ENCODE data around the gene SHROOM2. TPM values are rescaled to one million over a fixed set of nuclear protein-coding genes. Genes with fewer than 3 reads are reported as not detected.

The SHROOM2 gene
- total RNA-seq, 2 donors from 2014 or later, result 14.4 to 15.4 TPM

DNA sequence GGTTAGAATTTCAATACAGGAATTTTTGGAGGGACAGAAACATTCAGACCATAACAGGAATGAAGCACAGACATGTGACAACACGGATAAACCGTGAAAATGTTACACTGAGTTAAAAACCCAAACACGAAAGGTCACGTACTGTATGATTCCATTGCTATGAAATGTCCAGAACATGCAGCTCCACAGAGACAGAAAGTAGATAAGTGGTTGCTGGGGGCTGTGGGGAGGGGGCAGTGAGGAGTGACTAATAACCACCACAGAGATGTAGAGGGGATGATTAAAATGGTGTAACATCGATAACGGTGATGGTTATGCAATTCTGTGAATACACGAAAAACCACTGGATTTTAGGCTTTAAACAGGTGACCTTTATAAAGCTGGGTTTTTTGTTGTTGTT lies 28.9 kb upstream of the SHROOM2 start:
- Histone ChIP-seq H3K4me1 (ENCODE audit: control insufficient read depth, insufficient read depth, low read length) (no peaks in the 10 kb centered on the region), H3K4me3 (ENCODE audit: low read length) (no peak overlapping the region), H3K27ac (ENCODE audit: low read depth, low read length) (no peak overlapping the region), H3K27me3 (ENCODE audit: control insufficient read depth, insufficient read depth, low read length, poor library complexity, severe bottlenecking) (no peaks in the 10 kb centered on the region), H3K36me3 (ENCODE audit: control insufficient read depth, insufficient read depth, low read length) (no peaks in the 10 kb centered on the region), H3K9me3 (ENCODE audit: control insufficient read depth, low read length) (no peaks in the 10 kb centered on the region), H3K9ac (ENCODE audit: extremely low read depth, low read length, poor library complexity, severe bottlenecking) (no peak overlapping the region)
- TF ChIP-seq, protein P1, sequence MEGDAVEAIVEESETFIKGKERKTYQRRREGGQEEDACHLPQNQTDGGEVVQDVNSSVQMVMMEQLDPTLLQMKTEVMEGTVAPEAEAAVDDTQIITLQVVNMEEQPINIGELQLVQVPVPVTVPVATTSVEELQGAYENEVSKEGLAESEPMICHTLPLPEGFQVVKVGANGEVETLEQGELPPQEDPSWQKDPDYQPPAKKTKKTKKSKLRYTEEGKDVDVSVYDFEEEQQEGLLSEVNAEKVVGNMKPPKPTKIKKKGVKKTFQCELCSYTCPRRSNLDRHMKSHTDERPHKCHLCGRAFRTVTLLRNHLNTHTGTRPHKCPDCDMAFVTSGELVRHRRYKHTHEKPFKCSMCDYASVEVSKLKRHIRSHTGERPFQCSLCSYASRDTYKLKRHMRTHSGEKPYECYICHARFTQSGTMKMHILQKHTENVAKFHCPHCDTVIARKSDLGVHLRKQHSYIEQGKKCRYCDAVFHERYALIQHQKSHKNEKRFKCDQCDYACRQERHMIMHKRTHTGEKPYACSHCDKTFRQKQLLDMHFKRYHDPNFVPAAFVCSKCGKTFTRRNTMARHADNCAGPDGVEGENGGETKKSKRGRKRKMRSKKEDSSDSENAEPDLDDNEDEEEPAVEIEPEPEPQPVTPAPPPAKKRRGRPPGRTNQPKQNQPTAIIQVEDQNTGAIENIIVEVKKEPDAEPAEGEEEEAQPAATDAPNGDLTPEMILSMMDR (conservative IDR thresholded peaks at IDR 0.05), result no peak
- no peak for DNase-seq
- H3K4me1 Mint-ChIP-seq, result no peaks in the 10 kb centered on the region
- H3K9me3 Mint-ChIP-seq, result peaks cover 60% of the 10 kb centered on the region
- H3K4me3 Mint-ChIP-seq, result no peak overlapping the region
- H3K27me3 Mint-ChIP-seq (ENCODE audit: insufficient read depth), result no peaks in the 10 kb centered on the region
- no peak overlapping the region for H3K27ac Mint-ChIP-seq
- WGBS, 2 experiments (ENCODE audit: insufficient coverage in 1 of 2, insufficient read length in 1 of 2), result 95 to 96% methylated on average over 4 to 7 of the region's 7 CpGs
- peaks cover 6% of the 10 kb centered on the region for H3K36me3 Mint-ChIP-seq (ENCODE audit: low read depth)

- no peaks in the 10 kb centered on the region for H3K27me3 Mint-ChIP-seq (ENCODE audit: insufficient read depth)
- H3K36me3 Mint-ChIP-seq (ENCODE audit: low read depth), result peaks cover 6% of the 10 kb centered on the region
- DNase-seq, result no peak
- no peak overlapping the region for H3K9ac ChIP-seq (ENCODE audit: extremely low read depth, low read length, poor library complexity, severe bottlenecking)
- no peaks in the 10 kb centered on the region for H3K9me3 ChIP-seq (ENCODE audit: control insufficient read depth, low read length)
- no peaks in the 10 kb centered on the region for H3K36me3 ChIP-seq (ENCODE audit: control insufficient read depth, insufficient read depth, low read length)
- WGBS, 2 experiments (ENCODE audit: insufficient coverage in 1 of 2, insufficient read length in 1 of 2), result 80% methylated on average over 3 of the region's 4 CpGs; no CpG with 5 or more reads in 1 of the 2 experiments
- H3K4me3 Mint-ChIP-seq, result no peak overlapping the region
- H3K27ac Mint-ChIP-seq, result no peak overlapping the region
- TF ChIP-seq, protein P1 (conservative IDR thresholded peaks at IDR 0.05), result no peak
- H3K27me3 ChIP-seq (ENCODE audit: control insufficient read depth, insufficient read depth, low read length, poor library complexity, severe bottlenecking), result no peaks in the 10 kb centered on the region
- H3K4me1 ChIP-seq (ENCODE audit: control insufficient read depth, insufficient read depth, low read length), result no peaks in the 10 kb centered on the region
- H3K9me3 Mint-ChIP-seq, result peaks cover 59% of the 10 kb centered on the region
- H3K4me3 ChIP-seq (ENCODE audit: low read length), result no peak overlapping the region
- no peak overlapping the region for H3K27ac ChIP-seq (ENCODE audit: low read depth, low read length)
- H3K4me1 Mint-ChIP-seq, result no peaks in the 10 kb centered on the region
Measured at GRCh38 chrX:9758021-9758638, 28.1 kb upstream of the SHROOM2 start.

- Mint-ChIP-seq H3K27me3 (ENCODE audit: insufficient read depth) (no peaks in the 10 kb centered on the region), H3K4me3 (no peak overlapping the region), H3K27ac (no peak overlapping the region), H3K9me3 (peaks cover 54% of the 10 kb centered on the region), H3K4me1 (no peaks in the 10 kb centered on the region), H3K36me3 (ENCODE audit: low read depth) (peaks cover 6% of the 10 kb centered on the region)
- no peak for DNase-seq
- Histone ChIP-seq H3K9me3 (ENCODE audit: control insufficient read depth, low read length) (no peaks in the 10 kb centered on the region), H3K4me3 (ENCODE audit: low read length) (no peak overlapping the region), H3K27me3 (ENCODE audit: control insufficient read depth, insufficient read depth, low read length, poor library complexity, severe bottlenecking) (no peaks in the 10 kb centered on the region), H3K4me1 (ENCODE audit: control insufficient read depth, insufficient read depth, low read length) (no peaks in the 10 kb centered on the region), H3K36me3 (ENCODE audit: control insufficient read depth, insufficient read depth, low read length) (no peaks in the 10 kb centered on the region), H3K9ac (ENCODE audit: extremely low read depth, low read length, poor library complexity, severe bottlenecking) (no peak overlapping the region), H3K27ac (ENCODE audit: low read depth, low read length) (no peak overlapping the region)
- TF ChIP-seq, protein P1 (conservative IDR thresholded peaks at IDR 0.05), result no peak
- WGBS, 2 experiments (ENCODE audit: insufficient coverage in 1 of 2, insufficient read length in 1 of 2), result 91% methylated on average over 8 of the region's 8 CpGs; no CpG with 5 or more reads in 1 of the 2 experiments
Measured at GRCh38 chrX:9759337-9759736, 26.9 kb upstream of the SHROOM2 start.
